ENCODE data around the gene ATP9A.
"Not testable (repeated sequence)": the region's sequence is repeated elsewhere in the genome, so short reads cannot be mapped to it uniquely, and the experiment has no call there.

ATP9A gene

GRCh38 chr20:51750037-51750769, 18.0 kb downstream of the ATP9A start:
- peaks cover 5% of the 10 kb centered on the region for H3K27me3 Mint-ChIP-seq
- H3K4me1 Mint-ChIP-seq, result no peaks in the 10 kb centered on the region
- DNase-seq, result no peak

GRCh38 chr20:51749674-51750036, 18.5 kb downstream of the ATP9A start:
- ATAC-seq (no peak), DNase-seq (no peak)
- peaks cover 0 to 5% of the 10 kb centered on the region in 2 donors for H3K9me3 Mint-ChIP-seq
- H3K4me1 Mint-ChIP-seq, result no peaks in the 10 kb centered on the region
- H3K27ac Mint-ChIP-seq, result no peak overlapping the region
- H3K4me3 Mint-ChIP-seq, result no peak overlapping the region
- peaks cover 5% of the 10 kb centered on the region for H3K27me3 Mint-ChIP-seq

More at GRCh38 chr20:51750037-51750769, 18.0 kb downstream of the ATP9A start:
- ATAC-seq, result no peak
- peaks cover 0 to 5% of the 10 kb centered on the region in 2 donors for H3K9me3 Mint-ChIP-seq
- no peak overlapping the region for H3K4me3 Mint-ChIP-seq
- H3K27ac Mint-ChIP-seq, result no peak overlapping the region

- H3K4me1 Mint-ChIP-seq, result no peaks in the 10 kb centered on the region
- DNase-seq (no peak), ATAC-seq (no peak)
- H3K4me3 Mint-ChIP-seq, result no peak overlapping the region
- peaks cover 5% of the 10 kb centered on the region for H3K27me3 Mint-ChIP-seq
- no peak overlapping the region for H3K27ac Mint-ChIP-seq
- H3K9me3 Mint-ChIP-seq, result peaks cover 0 to 5% of the 10 kb centered on the region in 2 donors
Measured at GRCh38 chr20:51747182-51747911, 20.8 kb downstream of the ATP9A start.

- H3K9me3 Mint-ChIP-seq, result peaks cover 0 to 5% of the 10 kb centered on the region in 2 donors
- H3K4me3 Mint-ChIP-seq, result no peak overlapping the region
- H3K27me3 Mint-ChIP-seq, result peaks cover 5% of the 10 kb centered on the region
- ATAC-seq, result no peak
- no peak overlapping the region for H3K27ac Mint-ChIP-seq
- no peak for DNase-seq
- no peaks in the 10 kb centered on the region for H3K4me1 Mint-ChIP-seq
Measured at GRCh38 chr20:51745804-51746203, 22.4 kb downstream of the ATP9A start.

GRCh38 chr20:51740838-51741237, 27.4 kb downstream of the ATP9A start:
- Mint-ChIP-seq H3K27ac (no peak overlapping the region), H3K4me3 (no peak overlapping the region), H3K9me3 (peaks cover 0 to 4% of the 10 kb centered on the region in 2 donors), H3K27me3 (peaks cover 4% of the 10 kb centered on the region), H3K4me1 (no peaks in the 10 kb centered on the region)
- ATAC-seq, result no peak
- no peak for DNase-seq

GRCh38 chr20:51740308-51740707, 27.9 kb downstream of the ATP9A start:
- not testable (repeated sequence) for H3K4me1 Mint-ChIP-seq, DNase-seq, H3K9me3 Mint-ChIP-seq, H3K27me3 Mint-ChIP-seq, H3K4me3 Mint-ChIP-seq, ATAC-seq, H3K27ac Mint-ChIP-seq

GRCh38 chr20:51739722-51740249, 28.4 kb downstream of the ATP9A start:
- ATAC-seq (no peak), DNase-seq (no peak)
- H3K27ac Mint-ChIP-seq, result no peak overlapping the region
- no peaks in the 10 kb centered on the region for H3K27me3 Mint-ChIP-seq
- no peaks in the 10 kb centered on the region for H3K9me3 Mint-ChIP-seq
- no peak overlapping the region for H3K4me3 Mint-ChIP-seq
- no peaks in the 10 kb centered on the region for H3K4me1 Mint-ChIP-seq

- DNase-seq, result no peak
- Mint-ChIP-seq H3K27me3 (no peaks in the 10 kb centered on the region), H3K4me1 (no peaks in the 10 kb centered on the region), H3K4me3 (no peak overlapping the region), H3K9me3 (no peaks in the 10 kb centered on the region), H3K27ac (peak overlapping the region in 1 of 2 donors; percentile 38)
- no peak for ATAC-seq
Measured at GRCh38 chr20:51738877-51739447, 29.2 kb downstream of the ATP9A start.

- H3K9me3 Mint-ChIP-seq, DNase-seq, ATAC-seq, H3K4me3 Mint-ChIP-seq, H3K27me3 Mint-ChIP-seq, H3K4me1 Mint-ChIP-seq, H3K27ac Mint-ChIP-seq: not testable (repeated sequence)
Measured at GRCh38 chr20:51738261-51738660, 29.9 kb downstream of the ATP9A start.

- H3K4me1 Mint-ChIP-seq, result peaks cover 6% of the 10 kb centered on the region
- no peak for DNase-seq
- H3K4me3 Mint-ChIP-seq, result no peak overlapping the region
- peaks cover 5% of the 10 kb centered on the region for H3K27me3 Mint-ChIP-seq
- H3K27ac Mint-ChIP-seq, result no peak overlapping the region
- no peak for ATAC-seq
- H3K9me3 Mint-ChIP-seq, result no peaks in the 10 kb centered on the region
Measured at GRCh38 chr20:51736947-51737346, 31.2 kb downstream of the ATP9A start.

- H3K27ac Mint-ChIP-seq, result no peak overlapping the region
- H3K4me3 Mint-ChIP-seq, result no peak overlapping the region
- peaks cover 13% of the 10 kb centered on the region for H3K27me3 Mint-ChIP-seq
- ATAC-seq, result no peak
- peaks cover 13% of the 10 kb centered on the region for H3K4me1 Mint-ChIP-seq
- H3K9me3 Mint-ChIP-seq, result no peaks in the 10 kb centered on the region
- no peak for DNase-seq
Measured at GRCh38 chr20:51735728-51736600, 32.2 kb downstream of the ATP9A start.

GRCh38 chr20:51734876-51735720, 33.1 kb downstream of the ATP9A start:
- no peak for ATAC-seq
- Mint-ChIP-seq H3K4me3 (no peak overlapping the region), H3K27me3 (peaks cover 13% of the 10 kb centered on the region), H3K4me1 (peaks cover 13% of the 10 kb centered on the region), H3K9me3 (no peaks in the 10 kb centered on the region), H3K27ac (no peak overlapping the region)
- DNase-seq, result no peak

GRCh38 chr20:51733070-51733469, 35.1 kb downstream of the ATP9A start:
- H3K27me3 Mint-ChIP-seq, result peaks cover 13% of the 10 kb centered on the region
- peak overlapping the region in 1 of 2 donors; percentile 14 for H3K27ac Mint-ChIP-seq
- ATAC-seq (no peak), DNase-seq (no peak)
- no peaks in the 10 kb centered on the region for H3K9me3 Mint-ChIP-seq
- no peak overlapping the region for H3K4me3 Mint-ChIP-seq
- H3K4me1 Mint-ChIP-seq, result peaks cover 13% of the 10 kb centered on the region

GRCh38 chr20:51732096-51732791, 35.9 kb downstream of the ATP9A start:
- no peaks in the 10 kb centered on the region for H3K9me3 Mint-ChIP-seq
- peak; percentile 65 for ATAC-seq
- H3K27ac Mint-ChIP-seq, result peak overlapping the region in 1 of 2 donors; percentile 98
- peaks cover 13% of the 10 kb centered on the region for H3K27me3 Mint-ChIP-seq
- DNase-seq, result no peak
- peak overlapping the region; percentile 47 to 77 for H3K4me3 Mint-ChIP-seq
- H3K4me1 Mint-ChIP-seq, result peaks cover 13% of the 10 kb centered on the region
